HG02642 (cell line): ENCODE results near the gene SLCO4A1.
"Not testable (repeated sequence)": the region's sequence is repeated elsewhere in the genome, so short reads cannot be mapped to it uniquely, and the experiment has no call there.

Source experiments
- ATAC-seq: cut with Tn5 transposase; IDR thresholded peaks from one replicate; pipeline ENCODE4 v1.9.1; 2021; ENCODE audit warnings: mild to moderate bottlenecking; ENCODE audit not compliant: unreplicated experiment, poor library complexity

The SLCO4A1 gene

DNA sequence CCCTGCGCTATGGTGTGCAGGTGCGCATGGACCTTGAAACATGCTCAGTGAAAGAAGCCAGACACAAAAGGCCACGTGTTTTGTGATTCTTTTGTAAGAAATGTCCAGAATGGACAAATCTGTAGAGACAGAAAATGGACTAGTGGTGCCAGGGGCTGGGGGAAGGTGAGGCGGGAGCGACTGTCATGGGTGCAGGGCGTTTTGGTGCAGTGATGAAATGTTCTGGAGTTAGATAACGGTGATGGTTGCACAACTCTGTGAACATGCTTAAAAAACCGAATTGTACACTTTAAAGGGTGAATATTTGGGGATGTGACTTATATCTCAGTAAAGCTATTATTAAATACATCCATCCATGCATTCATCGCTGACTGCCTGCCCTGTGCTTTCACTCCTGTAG is 34.7 kb downstream of the SLCO4A1 start:
- no peak for ATAC-seq

DNA sequence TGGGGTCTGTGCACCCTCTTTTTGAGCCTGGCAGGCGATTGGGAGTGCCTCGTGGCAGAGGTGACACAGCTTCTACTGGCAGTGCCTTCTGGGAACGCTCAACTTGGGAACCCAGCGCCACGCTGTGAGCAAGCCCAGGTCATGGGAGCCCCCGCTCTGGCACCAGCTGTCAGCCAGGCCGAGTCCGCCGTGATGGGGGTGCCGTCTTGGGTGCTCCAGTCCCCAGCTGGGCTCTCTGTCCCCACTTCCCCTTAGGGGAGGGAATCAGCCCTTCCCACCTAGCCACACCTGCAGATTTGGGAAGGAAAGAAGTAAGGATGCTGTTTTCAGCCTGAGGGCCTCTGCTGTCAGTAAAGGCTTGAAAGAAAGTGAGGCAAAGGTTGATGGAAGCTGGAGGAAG is 35.4 kb downstream of the SLCO4A1 start:
- no peak for ATAC-seq

GRCh38 chr20:62678553-62678952 is 36.2 kb downstream of the SLCO4A1 start:
- no peak for ATAC-seq

- no peak for ATAC-seq
Observed at GRCh38 chr20:62679978-62680589, 37.8 kb downstream of the SLCO4A1 start.

- no peak for ATAC-seq
Observed at GRCh38 chr20:62682912-62683517, 40.7 kb downstream of the SLCO4A1 start.

DNA sequence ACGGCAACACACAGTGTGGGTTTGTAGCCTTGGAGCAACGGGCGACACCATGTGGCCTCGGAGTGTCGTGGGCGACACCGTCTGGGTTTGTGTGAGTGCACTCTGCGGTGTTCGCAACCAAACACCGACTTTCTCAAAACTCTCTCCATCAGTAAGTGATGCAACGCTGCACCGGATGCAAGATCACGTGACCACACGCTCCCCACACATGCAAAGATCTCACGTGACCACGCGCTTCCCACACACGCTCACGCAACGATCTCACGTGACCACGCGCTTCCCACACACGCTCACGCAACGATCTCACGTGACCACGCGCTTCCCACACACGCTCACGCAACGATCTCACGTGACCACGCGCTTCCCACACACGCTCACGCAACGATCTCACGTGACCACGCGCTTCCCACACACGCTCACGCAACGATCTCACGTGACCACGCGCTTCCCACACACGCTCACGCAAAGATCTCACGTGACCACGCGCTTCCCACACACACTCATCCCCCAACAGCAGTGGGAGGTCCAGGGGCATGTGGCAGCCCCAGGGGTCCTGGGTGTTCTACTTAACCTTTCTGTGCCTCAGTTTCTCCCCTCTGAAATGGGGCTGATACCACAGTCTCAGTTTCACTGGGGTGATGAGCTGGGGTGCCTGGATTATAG is 41.5 kb downstream of the SLCO4A1 start:
- not testable (repeated sequence) for ATAC-seq

DNA sequence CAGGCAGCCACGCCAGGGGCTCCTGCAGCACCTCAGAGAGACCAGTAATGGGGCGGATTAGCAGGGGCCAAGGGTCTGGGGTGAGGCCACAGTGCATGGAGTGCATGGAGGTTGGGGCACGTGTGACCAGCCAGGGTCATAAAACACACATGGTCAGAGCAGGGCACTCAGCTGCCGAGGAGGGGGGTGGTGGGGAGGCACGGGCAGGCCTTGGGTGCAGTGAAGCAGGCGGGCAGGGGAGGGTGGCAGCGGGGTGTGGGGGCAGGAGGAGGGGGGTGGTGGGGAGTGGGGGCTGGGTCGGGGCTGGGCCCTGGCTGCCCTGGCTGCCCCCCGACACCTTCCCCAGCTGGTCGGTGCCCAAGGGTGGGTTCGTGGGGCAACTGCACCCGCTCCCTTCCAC is 42.7 kb downstream of the SLCO4A1 start:
- no peak for ATAC-seq

GRCh38 chr20:62685781-62686555 is 43.7 kb downstream of the SLCO4A1 start:
- no peak for ATAC-seq

- ATAC-seq = no peak
Observed at GRCh38 chr20:62686869-62687830, 44.8 kb downstream of the SLCO4A1 start.

- ATAC-seq = no peak
Observed at GRCh38 chr20:62688083-62688482, 45.8 kb downstream of the SLCO4A1 start.

DNA sequence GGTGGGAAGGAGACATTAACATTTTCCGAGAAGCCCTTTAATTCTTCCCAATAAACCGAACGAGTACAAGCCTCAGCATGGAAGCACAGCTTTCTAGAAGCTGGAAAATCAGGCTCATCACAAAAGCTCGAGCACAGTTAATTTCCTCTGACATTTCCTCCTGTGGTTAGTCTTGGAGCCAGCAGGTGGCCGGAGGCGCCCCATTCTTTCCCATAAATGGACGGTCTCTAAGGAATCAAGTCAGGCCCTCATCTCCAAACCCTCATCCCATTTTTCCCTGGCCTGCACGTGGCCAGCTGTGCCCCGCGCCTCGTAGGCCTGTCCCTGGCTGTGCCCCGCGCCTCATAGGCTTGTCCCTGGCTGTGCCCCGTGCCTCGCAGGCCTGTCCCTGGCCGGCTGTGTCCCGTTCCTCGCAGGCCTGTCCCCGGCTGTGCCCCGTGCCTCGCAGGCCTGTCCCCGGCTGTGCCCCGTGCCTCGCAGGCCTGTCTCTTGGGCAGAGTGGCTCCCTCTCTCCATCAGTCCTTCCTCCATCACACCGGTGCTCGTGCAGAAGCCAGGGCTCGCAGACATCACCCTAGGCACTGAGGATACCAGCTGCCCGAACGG is 46.7 kb downstream of the SLCO4A1 start:
- ATAC-seq = no peak

DNA sequence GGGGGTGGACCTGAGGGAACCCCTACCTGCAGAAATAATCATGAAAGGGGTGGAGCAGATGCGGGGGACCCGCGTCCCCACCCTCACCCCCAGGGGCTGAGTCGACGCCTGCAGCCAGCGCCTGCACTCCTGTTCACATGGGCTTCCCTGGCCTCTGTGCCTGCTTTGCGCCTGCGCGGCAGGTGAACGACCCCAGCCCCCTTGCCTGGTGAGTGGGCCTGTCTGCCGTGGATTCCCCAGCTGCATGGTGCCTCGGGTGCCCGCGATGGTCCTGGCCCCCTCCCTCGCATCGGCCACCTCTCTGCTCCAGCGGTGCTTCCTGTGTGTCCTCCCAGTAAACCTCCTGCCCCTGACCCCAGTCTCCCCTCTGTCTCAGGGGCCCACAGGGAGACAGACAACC is 47.6 kb downstream of the SLCO4A1 start:
- ATAC-seq = no peak

GRCh38 chr20:62690261-62690820 is 48.0 kb downstream of the SLCO4A1 start:
- ATAC-seq = no peak

GRCh38 chr20:62691487-62691886 is 49.2 kb downstream of the SLCO4A1 start:
- no peak for ATAC-seq

DNA sequence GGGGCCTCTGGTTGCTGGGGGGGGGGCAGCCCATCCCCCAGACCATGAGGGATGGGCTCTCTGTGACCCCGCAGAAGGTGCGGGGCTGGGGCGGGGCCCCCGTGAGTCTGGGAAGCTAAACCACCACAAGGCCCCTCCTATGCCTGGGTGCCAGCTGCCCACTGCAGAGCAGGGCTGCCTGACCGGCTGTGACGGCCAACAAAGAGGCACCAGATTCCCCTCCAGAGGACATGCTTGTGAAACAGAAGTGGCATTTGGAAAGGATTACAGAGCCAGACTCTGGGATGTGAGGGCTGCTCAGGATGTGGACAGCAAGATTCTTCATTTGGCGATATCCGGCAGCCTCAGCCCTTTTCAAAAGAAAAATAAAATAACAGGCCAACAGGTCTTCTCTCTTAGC is 49.9 kb downstream of the SLCO4A1 start:
- ATAC-seq = no peak

- ATAC-seq = no peak
Observed at GRCh38 chr20:62692801-62693523, 50.7 kb downstream of the SLCO4A1 start.

DNA sequence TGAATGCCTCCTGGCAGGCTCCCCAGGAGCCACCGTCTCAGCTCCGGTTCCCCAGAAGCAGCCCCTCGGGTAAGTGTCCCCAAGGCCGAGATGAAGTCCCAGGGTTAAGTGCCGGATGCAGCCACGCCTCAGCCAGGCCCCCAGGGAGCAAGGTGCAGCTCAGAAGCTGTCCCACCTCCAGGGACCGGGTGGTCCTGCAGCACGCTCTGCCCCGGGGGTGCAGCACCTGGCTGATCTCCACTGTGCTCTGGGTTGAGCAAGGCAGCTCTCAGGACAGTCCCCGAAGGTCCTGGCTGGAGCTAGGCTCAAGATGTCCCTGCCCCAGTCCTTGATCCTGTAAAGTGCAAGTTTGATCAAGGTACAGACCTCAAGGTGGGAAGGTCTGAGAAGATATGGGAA is 51.2 kb downstream of the SLCO4A1 start:
- ATAC-seq = no peak

DNA sequence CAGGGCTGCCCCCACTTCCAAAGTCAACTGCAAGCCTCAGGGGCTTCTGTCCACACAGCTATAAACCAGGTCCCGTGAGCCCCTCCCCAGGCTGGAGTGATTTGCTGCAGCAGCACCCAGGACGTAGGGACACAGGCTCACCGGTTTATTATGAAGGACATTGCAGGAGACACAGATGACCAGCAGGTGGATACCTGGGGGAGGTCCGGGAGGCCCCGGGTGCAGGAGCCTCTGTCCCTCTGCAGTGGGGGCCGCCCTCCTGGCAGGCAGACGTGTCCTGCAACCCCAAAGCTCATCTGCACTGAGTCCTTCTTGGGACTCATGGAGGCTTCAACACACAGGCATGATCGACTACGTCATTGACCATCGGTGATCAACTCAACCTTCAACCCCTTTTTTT is 51.8 kb downstream of the SLCO4A1 start:
- ATAC-seq = no peak

GRCh38 chr20:62694868-62695267 is 52.6 kb downstream of the SLCO4A1 start:
- no peak for ATAC-seq
